Measurements from ENCODE around the gene NALCN. TPM values are rescaled to one million over a fixed set of nuclear protein-coding genes. Genes with fewer than 3 reads are reported as not detected.

Gene NALCN
- total RNA-seq, 1 donor from 2014 or later, result 8.8 TPM

- ATAC-seq, result no peak
- DNase-seq (ENCODE audit: low spot score), result no peak
- intact Hi-C loops (cut with DNase I), result loop anchor here (10.0 kb wide), 2 partner anchors 598 to 1398 kb away; no protein-coding TSS in a partner anchor
These were observed 259.0 kb downstream of the NALCN start for GRCh38 chr13:101157261-101157660.

GRCh38 chr13:101155920-101156319 lies 260.4 kb downstream of the NALCN start:
- intact Hi-C loops (cut with DNase I), result loop anchor here (10.0 kb wide), 2 partner anchors 599 to 1399 kb away; no protein-coding TSS in a partner anchor
- ATAC-seq (no peak), DNase-seq (ENCODE audit: low spot score) (no peak)

GRCh38 chr13:101152184-101152583 lies 264.1 kb downstream of the NALCN start:
- DNase-seq (ENCODE audit: low spot score) (no peak), ATAC-seq (no peak)
- intact Hi-C loops (cut with DNase I), result loop anchor here (10.0 kb wide), 2 partner anchors 603 to 1403 kb away; no protein-coding TSS in a partner anchor

GRCh38 chr13:101150998-101151397 lies 265.3 kb downstream of the NALCN start:
- DNase-seq (ENCODE audit: low spot score) (no peak), ATAC-seq (peak; percentile 85)
- intact Hi-C loops (cut with DNase I), result loop anchor here (10.0 kb wide), 2 partner anchors 604 to 1404 kb away; no protein-coding TSS in a partner anchor

GRCh38 chr13:101149735-101150384 lies 266.4 kb downstream of the NALCN start:
- DNase-seq (ENCODE audit: low spot score) (no peak), ATAC-seq (peak; percentile 65)
- intact Hi-C loops (cut with DNase I), result loop anchor here (10.0 kb wide), 2 partner anchors 605 to 1405 kb away; no protein-coding TSS in a partner anchor

- DNase-seq (ENCODE audit: low spot score), result no peak
- intact Hi-C loops (cut with DNase I), result no loop called here
- no peak for ATAC-seq
These were observed 270.0 kb downstream of the NALCN start for GRCh38 chr13:101146101-101146898.

- ATAC-seq (peak; percentile 38), DNase-seq (ENCODE audit: low spot score) (no peak)
- intact Hi-C loops (cut with DNase I), result no loop called here
These were observed 271.4 kb downstream of the NALCN start for GRCh38 chr13:101144808-101145419.

- DNase-seq (ENCODE audit: low spot score), result no peak
- intact Hi-C loops (cut with DNase I), result no loop called here
- no peak for ATAC-seq
These were observed 275.4 kb downstream of the NALCN start for GRCh38 chr13:101140936-101141335.

GRCh38 chr13:101140087-101140770 lies 276.1 kb downstream of the NALCN start:
- DNase-seq (ENCODE audit: low spot score), result no peak
- ATAC-seq, result no peak
- intact Hi-C loops (cut with DNase I), result no loop called here

GRCh38 chr13:101139081-101139480 lies 277.2 kb downstream of the NALCN start:
- no peak for ATAC-seq
- intact Hi-C loops (cut with DNase I), result no loop called here
- no peak for DNase-seq (ENCODE audit: low spot score)

GRCh38 chr13:101127741-101128353 lies 288.5 kb downstream of the NALCN start:
- ATAC-seq (no peak), DNase-seq (ENCODE audit: low spot score) (no peak)
- intact Hi-C loops (cut with DNase I), result no loop called here

- DNase-seq (ENCODE audit: low spot score), result no peak
- intact Hi-C loops (cut with DNase I), result no loop called here
- no peak for ATAC-seq
These were observed 293.3 kb downstream of the NALCN start for GRCh38 chr13:101123028-101123427.

- intact Hi-C loops (cut with DNase I), result no loop called here
- DNase-seq (ENCODE audit: low spot score) (no peak), ATAC-seq (no peak)
These were observed 294.7 kb downstream of the NALCN start for GRCh38 chr13:101121608-101122007.

- intact Hi-C loops (cut with DNase I), result no loop called here
- no peak for DNase-seq (ENCODE audit: low spot score)
- no peak for ATAC-seq
These were observed 296.3 kb downstream of the NALCN start for GRCh38 chr13:101120007-101120406.

- DNase-seq (ENCODE audit: low spot score) (no peak), ATAC-seq (no peak)
- intact Hi-C loops (cut with DNase I), result no loop called here
These were observed 299.5 kb downstream of the NALCN start for GRCh38 chr13:101116826-101117225.

GRCh38 chr13:101116341-101116740 lies 300.0 kb downstream of the NALCN start:
- no peak for ATAC-seq
- intact Hi-C loops (cut with DNase I), result no loop called here

GRCh38 chr13:101115762-101116171 lies 300.5 kb downstream of the NALCN start:
- intact Hi-C loops (cut with DNase I), result no loop called here
- DNase-seq (ENCODE audit: low spot score) (no peak), ATAC-seq (peak; percentile 83)

More at GRCh38 chr13:101116341-101116740, 300.0 kb downstream of the NALCN start:
- DNase-seq (ENCODE audit: low spot score), result no peak

GRCh38 chr13:101111894-101112293 lies 304.4 kb downstream of the NALCN start:
- DNase-seq (ENCODE audit: low spot score) (no peak), ATAC-seq (no peak)
- intact Hi-C loops (cut with DNase I), result no loop called here

- intact Hi-C loops (cut with DNase I), result no loop called here
- no peak for DNase-seq (ENCODE audit: low spot score)
- no peak for ATAC-seq
These were observed 307.3 kb downstream of the NALCN start for GRCh38 chr13:101109005-101109404.
